Glutamatergic neuron (in vitro differentiated cells): ENCODE measurements around the gene BPIFA3. TPM values are rescaled to one million over a fixed set of nuclear protein-coding genes. Genes with fewer than 3 reads are reported as not detected.

Experiments
- DNase-seq: peaks from one replicate; pipeline ENCODE4 v3.0.0; 2022
- H3K27ac Mint-ChIP-seq: one replicate; pipeline ENCODE4 v1.8.0; 2020; ENCODE audit warnings: mild to moderate bottlenecking, mixed read lengths, inconsistent platforms; ENCODE audit not compliant: unreplicated experiment
- H3K27me3 Mint-ChIP-seq: one replicate; pipeline ENCODE4 v1.8.0; 2020; ENCODE audit warnings: mild to moderate bottlenecking, moderate library complexity, mixed read lengths, inconsistent platforms; ENCODE audit not compliant: unreplicated experiment
- H3K36me3 Mint-ChIP-seq: one replicate; pipeline ENCODE4 v1.8.0; 2020; ENCODE audit warnings: mild to moderate bottlenecking, mixed read lengths, inconsistent platforms; ENCODE audit not compliant: unreplicated experiment
- H3K4me1 Mint-ChIP-seq: one replicate; pipeline ENCODE4 v1.8.0; 2020; ENCODE audit warnings: mild to moderate bottlenecking, low read depth, mixed read lengths, inconsistent platforms; ENCODE audit not compliant: unreplicated experiment
- H3K4me3 Mint-ChIP-seq: one replicate; pipeline ENCODE4 v1.8.0; 2020; ENCODE audit warnings: mild to moderate bottlenecking, mixed read lengths, inconsistent platforms; ENCODE audit not compliant: unreplicated experiment
- H3K9me3 Mint-ChIP-seq: one replicate; pipeline ENCODE4 v1.8.0; 2020; ENCODE audit warnings: mild to moderate bottlenecking, moderate library complexity, mixed read lengths, inconsistent platforms; ENCODE audit not compliant: unreplicated experiment
- total RNA-seq: library from RNA; stranded (reverse); fragmentation: NEBNext Ultra II Directional; extraction: Animal tissue kit (Norgen Biotek cat#: 25700); gene quantifications from one replicate; pipeline ENCODE4 v1.2.1, GENCODE V29; 2021; ENCODE audit not compliant: unreplicated experiment
- TF ChIP-seq, protein P1 (sequence below): fragments of 200-600 bp; sonication (generic); IDR thresholded peaks from one replicate; pipeline ENCODE4 v1.5.0; 2021; ENCODE audit not compliant: partially characterized antibody, unreplicated experiment

Gene BPIFA3
- total RNA-seq, 1 donor from 2014 or later = not detected

DNA sequence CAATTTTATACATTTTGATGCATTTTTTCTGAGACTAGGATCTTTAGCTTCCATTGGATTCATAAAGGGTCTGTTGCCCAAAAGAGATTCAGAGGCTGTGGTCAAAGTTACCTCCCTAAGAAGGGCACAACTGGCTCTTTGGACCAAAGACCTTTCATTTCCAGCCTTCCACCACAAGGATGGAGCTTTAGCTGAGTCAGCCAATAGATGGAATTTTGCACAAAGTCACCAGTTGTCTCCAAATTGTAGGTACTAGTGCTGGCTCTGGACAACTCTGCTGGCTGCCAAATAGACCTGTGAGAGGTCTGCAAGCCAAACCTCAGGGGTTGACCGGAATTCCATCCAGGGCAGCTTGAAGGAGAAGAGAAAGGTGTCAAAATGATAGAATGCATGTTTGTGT, 19.2 kb downstream of the BPIFA3 start:
- TF ChIP-seq, protein P1, sequence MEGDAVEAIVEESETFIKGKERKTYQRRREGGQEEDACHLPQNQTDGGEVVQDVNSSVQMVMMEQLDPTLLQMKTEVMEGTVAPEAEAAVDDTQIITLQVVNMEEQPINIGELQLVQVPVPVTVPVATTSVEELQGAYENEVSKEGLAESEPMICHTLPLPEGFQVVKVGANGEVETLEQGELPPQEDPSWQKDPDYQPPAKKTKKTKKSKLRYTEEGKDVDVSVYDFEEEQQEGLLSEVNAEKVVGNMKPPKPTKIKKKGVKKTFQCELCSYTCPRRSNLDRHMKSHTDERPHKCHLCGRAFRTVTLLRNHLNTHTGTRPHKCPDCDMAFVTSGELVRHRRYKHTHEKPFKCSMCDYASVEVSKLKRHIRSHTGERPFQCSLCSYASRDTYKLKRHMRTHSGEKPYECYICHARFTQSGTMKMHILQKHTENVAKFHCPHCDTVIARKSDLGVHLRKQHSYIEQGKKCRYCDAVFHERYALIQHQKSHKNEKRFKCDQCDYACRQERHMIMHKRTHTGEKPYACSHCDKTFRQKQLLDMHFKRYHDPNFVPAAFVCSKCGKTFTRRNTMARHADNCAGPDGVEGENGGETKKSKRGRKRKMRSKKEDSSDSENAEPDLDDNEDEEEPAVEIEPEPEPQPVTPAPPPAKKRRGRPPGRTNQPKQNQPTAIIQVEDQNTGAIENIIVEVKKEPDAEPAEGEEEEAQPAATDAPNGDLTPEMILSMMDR = no peak
- Mint-ChIP-seq H3K4me1 (peaks cover 7% of the 10 kb centered on the region), H3K27me3 (peaks cover 10% of the 10 kb centered on the region)

DNA sequence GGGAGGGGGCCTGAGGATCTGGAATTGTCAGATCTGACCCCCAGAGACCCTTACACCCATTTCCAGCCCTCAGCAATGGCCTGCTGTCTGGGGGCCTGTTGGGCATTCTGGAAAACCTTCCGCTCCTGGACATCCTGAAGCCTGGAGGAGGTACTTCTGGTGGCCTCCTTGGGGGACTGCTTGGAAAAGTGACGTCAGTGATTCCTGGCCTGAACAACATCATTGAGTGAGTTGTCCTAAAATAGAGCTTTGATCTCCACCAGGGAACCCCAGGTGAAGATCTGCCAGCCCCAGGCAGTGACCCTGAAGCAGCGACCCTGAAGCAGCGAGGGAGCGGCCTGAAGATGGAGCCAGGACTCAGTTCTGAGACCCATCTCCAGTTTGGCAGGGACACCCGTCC, 20.8 kb downstream of the BPIFA3 start:
- H3K27ac Mint-ChIP-seq = no peak overlapping the region
- H3K27me3 Mint-ChIP-seq = peaks cover 11% of the 10 kb centered on the region

More for the DNA sequence above, 19.2 kb downstream of the BPIFA3 start:
- DNase-seq = no peak
- Mint-ChIP-seq H3K27ac (no peak overlapping the region), H3K36me3 (peaks cover 4% of the 10 kb centered on the region), H3K9me3 (peaks cover 2% of the 10 kb centered on the region), H3K4me3 (no peak overlapping the region)

DNA sequence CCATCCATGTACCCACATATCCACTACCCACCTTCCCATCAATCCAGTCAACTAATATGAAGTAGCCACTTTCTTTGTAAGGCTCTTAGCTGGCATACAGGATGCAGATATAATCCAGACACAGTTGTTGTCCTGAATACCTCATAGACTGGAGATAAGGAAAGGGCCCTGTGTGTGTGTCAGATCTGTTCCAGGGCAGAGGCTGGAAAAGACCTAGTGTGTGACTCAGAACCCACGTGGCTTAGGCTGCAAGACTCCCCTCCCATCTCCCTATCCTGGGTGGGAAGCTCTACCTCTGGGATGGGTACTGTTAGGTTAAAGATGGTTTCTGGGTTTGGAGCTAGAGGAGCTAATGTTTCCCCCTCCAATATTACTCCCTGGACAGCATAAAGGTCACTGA, 22.3 kb downstream of the BPIFA3 start:
- peaks cover 14% of the 10 kb centered on the region for H3K27me3 Mint-ChIP-seq

More for the DNA sequence above, 20.8 kb downstream of the BPIFA3 start:
- H3K4me1 Mint-ChIP-seq = peaks cover 10% of the 10 kb centered on the region
- DNase-seq = no peak
- peaks cover 6% of the 10 kb centered on the region for H3K9me3 Mint-ChIP-seq
- H3K4me3 Mint-ChIP-seq = no peak overlapping the region
- TF ChIP-seq, protein P1 = no peak
- peaks cover 4% of the 10 kb centered on the region for H3K36me3 Mint-ChIP-seq

DNA sequence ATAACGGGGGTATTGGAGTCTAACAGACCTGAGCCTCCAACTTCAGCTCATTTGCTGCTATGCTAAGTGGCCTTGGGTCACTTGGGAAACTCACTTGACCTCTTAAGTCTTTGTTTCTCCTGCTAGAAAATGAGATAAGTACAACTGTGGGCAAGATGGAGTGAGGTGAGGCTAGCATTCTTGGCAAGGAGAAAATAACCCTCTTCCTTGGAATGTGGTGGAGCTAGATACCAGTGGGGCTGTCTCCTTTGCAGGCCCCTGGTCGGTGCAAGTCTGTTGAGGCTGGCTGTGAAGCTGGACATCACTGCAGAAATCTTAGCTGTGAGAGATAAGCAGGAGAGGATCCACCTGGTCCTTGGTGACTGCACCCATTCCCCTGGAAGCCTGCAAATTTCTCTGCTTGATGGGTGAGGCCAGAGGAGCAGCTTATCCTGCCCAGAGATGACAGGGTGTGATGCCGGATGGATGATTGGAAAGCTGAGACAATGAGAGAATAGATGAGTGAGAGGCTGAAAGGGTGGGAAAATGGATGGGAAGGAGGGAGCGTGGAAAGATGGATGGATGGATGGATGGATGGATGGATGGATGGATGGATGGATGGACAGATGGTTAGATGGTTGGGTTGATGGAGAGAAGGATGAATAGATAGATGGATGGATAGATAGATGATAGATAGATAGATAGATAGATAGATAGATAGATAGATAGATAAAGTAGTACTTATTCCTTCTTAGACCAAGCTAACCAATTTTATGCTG, 23.0 kb downstream of the BPIFA3 start:
- H3K27ac Mint-ChIP-seq = no peak overlapping the region
- peaks cover 9% of the 10 kb centered on the region for H3K9me3 Mint-ChIP-seq
- peaks cover 14% of the 10 kb centered on the region for H3K36me3 Mint-ChIP-seq
- TF ChIP-seq, protein P1 = no peak
- peaks cover 14% of the 10 kb centered on the region for H3K27me3 Mint-ChIP-seq
- peaks cover 14% of the 10 kb centered on the region for H3K4me1 Mint-ChIP-seq
- DNase-seq = no peak
- no peak overlapping the region for H3K4me3 Mint-ChIP-seq

More for the DNA sequence above, 22.3 kb downstream of the BPIFA3 start:
- DNase-seq = no peak
- Mint-ChIP-seq H3K4me1 (peaks cover 14% of the 10 kb centered on the region), H3K4me3 (no peak overlapping the region), H3K9me3 (peaks cover 9% of the 10 kb centered on the region), H3K36me3 (peaks cover 7% of the 10 kb centered on the region), H3K27ac (no peak overlapping the region)
- TF ChIP-seq, protein P1 = no peak

DNA sequence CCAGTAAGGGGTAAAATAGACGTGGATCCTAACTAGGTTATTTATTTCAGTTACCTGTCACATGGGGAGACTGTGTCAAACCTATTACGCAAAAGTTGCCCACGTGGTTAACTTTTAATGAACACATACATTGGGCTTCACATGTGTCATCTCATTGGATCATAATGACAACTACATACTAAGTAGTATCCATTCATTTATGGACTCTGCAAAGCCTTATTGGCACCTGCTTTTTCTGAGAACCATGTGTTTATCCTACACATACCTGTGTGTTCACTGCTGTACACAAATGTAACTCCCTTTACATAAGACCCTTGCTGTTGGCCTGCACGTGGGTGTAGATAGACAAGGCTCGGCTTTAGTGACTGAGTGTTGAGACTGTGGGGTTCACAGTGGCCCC, 23.8 kb downstream of the BPIFA3 start:
- Mint-ChIP-seq H3K9me3 (peaks cover 9% of the 10 kb centered on the region), H3K27ac (no peak overlapping the region), H3K27me3 (peaks cover 17% of the 10 kb centered on the region), H3K4me3 (no peak overlapping the region), H3K36me3 (peaks cover 14% of the 10 kb centered on the region), H3K4me1 (peaks cover 14% of the 10 kb centered on the region)
- TF ChIP-seq, protein P1 = no peak
- no peak for DNase-seq
